GM18517 (cell line): ENCODE results near the gene MOSPD3.
"Not testable (repeated sequence)": the region's sequence is repeated elsewhere in the genome, so short reads cannot be mapped to it uniquely, and the experiment has no call there.

Experiments used
- ATAC-seq: cut with Tn5 transposase; IDR thresholded peaks from one replicate; pipeline ENCODE4 v1.9.1; 2021; ENCODE audit warnings: mild to moderate bottlenecking, moderate library complexity; ENCODE audit not compliant: unreplicated experiment

Gene MOSPD3

DNA sequence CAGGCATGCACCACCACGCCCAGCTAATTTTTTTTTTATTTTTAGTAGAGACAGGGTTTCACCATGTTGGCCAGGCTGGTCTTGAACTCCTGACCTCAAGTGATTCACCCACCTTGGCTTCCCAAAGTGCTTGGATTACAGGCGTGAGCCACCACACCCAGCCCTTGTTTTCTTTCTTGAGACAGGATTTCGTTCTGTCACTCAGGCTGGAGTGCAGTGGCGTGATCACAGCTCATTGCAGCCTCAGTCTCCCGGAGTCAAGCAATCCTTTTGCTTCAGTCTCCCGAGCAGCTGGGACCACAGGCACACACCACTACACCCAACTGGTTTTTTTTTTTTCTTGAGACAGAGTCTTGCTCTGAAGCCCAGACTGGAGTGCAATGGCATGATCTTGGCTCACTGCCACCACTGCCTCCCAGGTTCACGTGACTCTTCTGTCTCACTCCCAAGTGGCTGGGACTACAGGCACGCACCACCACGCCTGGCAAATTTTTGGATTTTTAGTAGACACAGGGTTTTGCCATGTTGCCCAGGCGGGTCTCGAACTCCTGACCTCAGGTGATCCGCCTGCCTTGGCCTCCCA, 49.9 kb downstream of the MOSPD3 start:
- ATAC-seq: not testable (repeated sequence)
